Gastroesophageal sphincter (tissue), 4 donors: ENCODE results near the gene RFX3. TPM values are rescaled to one million over a fixed set of nuclear protein-coding genes. Genes with fewer than 3 reads are reported as not detected.

Experiments
- ATAC-seq: fragments of 150-250 bp; one replicate; pipeline ENCODE4 v1.9.1; 2016; ENCODE audit warnings: mild to moderate bottlenecking, moderate library complexity
- H3K27ac ChIP-seq, 4 donors: fragments of 200-600 bp; sonication (generic) in 3 of 4; 1 replicate in 3 of 4; 2 replicates in 1 of 4; pipeline ENCODE4 v1.5.1; 2016 to 2019
- H3K27me3 ChIP-seq: fragments of 200-600 bp; sonication (generic); one replicate; pipeline ENCODE4 v1.5.1; 2019
- H3K36me3 ChIP-seq, 2 donors: fragments of 200-600 bp; sonication (generic); one replicate each; pipeline ENCODE4 v1.5.1; 2019; ENCODE audit warnings: control low read depth in 1 of 2
- H3K4me1 ChIP-seq, 3 donors: fragments of 200-600 bp; sonication (generic); 1 replicate in 2 of 3; 2 replicates in 1 of 3; pipeline ENCODE4 v1.5.1; 2016 to 2019; ENCODE audit warnings: control low read depth in 2 of 3
- H3K4me3 ChIP-seq, 2 donors: fragments of 200-600 bp; sonication (generic); one replicate each; pipeline ENCODE4 v1.5.1; 2019; ENCODE audit warnings: mild to moderate bottlenecking in 1 of 2, moderate library complexity in 1 of 2
- H3K9me3 ChIP-seq, 3 donors: fragments of 200-600 bp; sonication (generic); one replicate each; pipeline ENCODE4 v1.5.1; 2017 to 2019; ENCODE audit warnings: control low read depth in 2 of 3
- EP300 ChIP-seq: sonication (generic); formaldehyde crosslinking; IDR thresholded peaks from one replicate; pipeline ENCODE4 v1.6.1; 2017; ENCODE audit warnings: antibody characterized with exemption, mild to moderate bottlenecking
- POLR2A ChIP-seq, 2 donors: fragments of 450-650 bp; IDR thresholded peaks; one replicate each; pipeline ENCODE4 v1.6.1; 2017; ENCODE audit warnings: antibody characterized with exemption in 2 of 2, mild to moderate bottlenecking in 2 of 2, moderate library complexity in 1 of 2
- POLR2AphosphoS5 ChIP-seq: sonication (generic); formaldehyde crosslinking; IDR thresholded peaks from one replicate; pipeline ENCODE4 v1.6.1; 2017; ENCODE audit warnings: antibody characterized with exemption
- WGBS, 2 donors: methylation state at CpG; one replicate each; pipeline ENCODE4 v1.1.5; 2018; ENCODE audit warnings: low coverage in 1 of 2; 5-methylcytosine and 5-hydroxymethylcytosine counted together
- total RNA-seq, 4 donors: library from RNA; depleted of rRNA; stranded (reverse); fragments of >200 nt; gene quantifications; one replicate each; pipeline ENCODE4 v1.1.0, GENCODE V29; 2016
- TF ChIP-seq, protein P1 (sequence below), 4 experiments: fragments of 200-600 bp in 2 of 4; fragments of 450-650 bp in 2 of 4; sonication (generic) in 1 of 4; IDR thresholded peaks; one replicate each; pipeline ENCODE4 v1.5.1; 2017 to 2019; ENCODE audit warnings: antibody characterized with exemption in 4 of 4, mild to moderate bottlenecking in 2 of 4, moderate library complexity in 2 of 4

The RFX3 gene
- total RNA-seq, 4 donors from 2014 or later: 5.6 to 9.0 (median 7.7) TPM

DNA sequence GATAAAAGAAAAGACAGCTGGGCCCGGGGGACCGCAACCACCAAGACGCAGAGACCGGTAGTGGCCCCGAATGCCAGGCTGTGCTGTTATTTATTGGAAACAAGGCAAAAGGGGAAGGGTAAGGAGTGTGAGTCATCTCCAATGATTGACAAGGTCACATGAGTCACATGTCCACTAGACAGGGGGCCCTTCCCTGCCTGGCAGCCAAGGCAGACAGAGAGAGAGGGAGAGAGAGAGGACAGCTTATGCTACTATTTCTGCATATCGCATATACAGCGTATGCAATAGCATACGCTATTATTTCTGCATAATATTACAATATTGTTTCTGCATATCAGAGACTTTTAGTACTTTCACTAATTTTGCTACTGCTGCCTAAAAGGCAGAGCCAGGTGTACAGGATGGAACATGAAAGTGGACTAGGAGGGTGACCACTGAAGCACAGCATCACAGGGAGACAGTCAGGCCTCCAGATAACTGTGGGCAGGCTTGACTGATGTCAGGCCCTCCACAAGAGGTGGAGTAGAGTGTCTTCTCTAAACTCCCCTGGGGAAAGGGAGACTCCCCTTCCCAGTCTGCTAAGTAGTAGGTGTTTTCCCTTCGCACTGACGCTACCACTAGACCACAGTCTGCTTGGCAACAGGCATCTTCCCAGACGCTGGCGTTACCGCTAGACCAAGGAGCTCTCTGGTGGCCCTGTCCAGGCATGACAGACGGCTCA, 50.3 kb downstream of the RFX3 start:
- Histone ChIP-seq H3K4me3 (no peak overlapping the region), H3K4me1 (peaks cover 0 to 25% (median 0%) of the 10 kb centered on the region in 3 donors), H3K27ac (no peak overlapping the region), H3K27me3 (no peaks in the 10 kb centered on the region), H3K9me3 (peaks cover 0 to 7% (median 0%) of the 10 kb centered on the region in 3 donors), H3K36me3 (peaks cover 0 to 5% of the 10 kb centered on the region in 2 donors)
- no peak for ATAC-seq
- 91 to 92% methylated on average over 11 to 14 of the region's 14 CpGs for WGBS, 2 donors
- TF ChIP-seq, protein P1, sequence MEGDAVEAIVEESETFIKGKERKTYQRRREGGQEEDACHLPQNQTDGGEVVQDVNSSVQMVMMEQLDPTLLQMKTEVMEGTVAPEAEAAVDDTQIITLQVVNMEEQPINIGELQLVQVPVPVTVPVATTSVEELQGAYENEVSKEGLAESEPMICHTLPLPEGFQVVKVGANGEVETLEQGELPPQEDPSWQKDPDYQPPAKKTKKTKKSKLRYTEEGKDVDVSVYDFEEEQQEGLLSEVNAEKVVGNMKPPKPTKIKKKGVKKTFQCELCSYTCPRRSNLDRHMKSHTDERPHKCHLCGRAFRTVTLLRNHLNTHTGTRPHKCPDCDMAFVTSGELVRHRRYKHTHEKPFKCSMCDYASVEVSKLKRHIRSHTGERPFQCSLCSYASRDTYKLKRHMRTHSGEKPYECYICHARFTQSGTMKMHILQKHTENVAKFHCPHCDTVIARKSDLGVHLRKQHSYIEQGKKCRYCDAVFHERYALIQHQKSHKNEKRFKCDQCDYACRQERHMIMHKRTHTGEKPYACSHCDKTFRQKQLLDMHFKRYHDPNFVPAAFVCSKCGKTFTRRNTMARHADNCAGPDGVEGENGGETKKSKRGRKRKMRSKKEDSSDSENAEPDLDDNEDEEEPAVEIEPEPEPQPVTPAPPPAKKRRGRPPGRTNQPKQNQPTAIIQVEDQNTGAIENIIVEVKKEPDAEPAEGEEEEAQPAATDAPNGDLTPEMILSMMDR (IDR thresholded peaks at IDR 0.05): no peak
- TF ChIP-seq POLR2AphosphoS5 (no peak), EP300 (no peak), POLR2A (IDR thresholded peaks at IDR 0.05) (no peak)

DNA sequence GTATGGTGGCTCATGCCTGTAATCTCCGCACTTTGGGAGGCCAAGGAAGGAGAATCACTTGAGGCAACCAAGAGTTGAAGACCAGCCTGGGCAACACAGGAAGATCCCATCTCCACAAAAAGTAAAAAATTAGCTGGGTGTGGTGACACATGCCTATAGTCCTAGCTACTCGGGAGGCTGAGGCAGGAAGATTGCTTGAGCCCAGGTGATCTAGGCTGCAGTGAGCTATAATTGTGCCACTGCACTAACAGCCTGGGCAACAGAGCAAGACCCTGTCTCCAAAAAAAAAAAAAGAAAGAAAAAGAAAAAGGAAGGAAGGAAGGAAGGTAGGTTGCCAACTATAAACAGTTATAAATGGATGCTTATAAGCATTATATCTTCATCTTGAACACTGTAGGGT, 51.0 kb downstream of the RFX3 start:
- ATAC-seq: no peak

GRCh38 chr9:3473405-3473804, 52.4 kb downstream of the RFX3 start:
- peaks cover 0 to 7% (median 0%) of the 10 kb centered on the region in 3 donors for H3K9me3 ChIP-seq
- TF ChIP-seq, protein P1 (IDR thresholded peaks at IDR 0.05): no peak
- TF ChIP-seq POLR2A (IDR thresholded peaks at IDR 0.05) (no peak), POLR2AphosphoS5 (no peak), EP300 (no peak)
- H3K27ac ChIP-seq: no peak overlapping the region
- H3K27me3 ChIP-seq: no peaks in the 10 kb centered on the region
- H3K36me3 ChIP-seq: no peaks in the 10 kb centered on the region
- 91 to 100% methylated on average over 1 of the region's 1 CpG for WGBS, 2 donors
- H3K4me1 ChIP-seq: peaks cover 0 to 32% (median 0%) of the 10 kb centered on the region in 3 donors
- no peak for ATAC-seq
- no peak overlapping the region for H3K4me3 ChIP-seq

More for the DNA sequence above, 51.0 kb downstream of the RFX3 start:
- Histone ChIP-seq H3K4me3 (no peak overlapping the region), H3K27me3 (no peaks in the 10 kb centered on the region), H3K9me3 (peaks cover 0 to 7% (median 0%) of the 10 kb centered on the region in 3 donors), H3K27ac (no peak overlapping the region), H3K36me3 (no peaks in the 10 kb centered on the region), H3K4me1 (peaks cover 0 to 25% (median 0%) of the 10 kb centered on the region in 3 donors)
- TF ChIP-seq EP300 (no peak), POLR2A (IDR thresholded peaks at IDR 0.05) (no peak), POLR2AphosphoS5 (no peak)
- TF ChIP-seq, protein P1 (IDR thresholded peaks at IDR 0.05): no peak
- 91% methylated on average over 2 of the region's 2 CpGs; no CpG with 5 or more reads in 1 of the 2 donors for WGBS, 2 donors

- H3K36me3 ChIP-seq: no peaks in the 10 kb centered on the region
- no peak for ATAC-seq
- no peak overlapping the region for H3K27ac ChIP-seq
- H3K27me3 ChIP-seq: no peaks in the 10 kb centered on the region
- TF ChIP-seq POLR2AphosphoS5: no peak
- TF ChIP-seq POLR2A (IDR thresholded peaks at IDR 0.05): no peak
- TF ChIP-seq EP300: no peak
- TF ChIP-seq, protein P1 (IDR thresholded peaks at IDR 0.05): no peak
- H3K9me3 ChIP-seq: no peaks in the 10 kb centered on the region
- peaks cover 0 to 44% (median 0%) of the 10 kb centered on the region in 3 donors for H3K4me1 ChIP-seq
- no peak overlapping the region for H3K4me3 ChIP-seq
- 38 to 55% methylated on average over 2 to 3 of the region's 3 CpGs for WGBS, 2 donors
Measured at GRCh38 chr9:3471883-3472282, 53.9 kb downstream of the RFX3 start.
